MM.1S (cell line): ENCODE data around the gene HTRA3.
"Not testable (repeated sequence)": the region's sequence is repeated elsewhere in the genome, so short reads cannot be mapped to it uniquely, and the experiment has no call there.

Experiments
- DNase-seq: peaks from one replicate; pipeline ENCODE4 v3.0.0-alpha.2; 2015
- H2AFZ ChIP-seq: fragments of 300-600 bp; sonication (generic); 2 replicates; pipeline ENCODE4 v1.6.0; 2016; ENCODE audit warnings: antibody characterized with exemption, low read length
- H3F3A ChIP-seq: fragments of 300-600 bp; sonication (generic); 2 replicates; pipeline ENCODE4 v1.6.1; 2016; ENCODE audit warnings: mild to moderate bottlenecking, antibody characterized with exemption, low read length, moderate library complexity, mixed read lengths; ENCODE audit not compliant: insufficient read depth
- H3K27ac ChIP-seq: fragments of 300-600 bp; sonication (generic); 2 replicates; pipeline ENCODE4 v1.5.1; 2016; ENCODE audit warnings: mild to moderate bottlenecking, low read length
- H3K27me3 ChIP-seq: fragments of 300-600 bp; sonication (generic); replicated peaks from 2 replicates; pipeline ENCODE4 v1.6.0; 2016; ENCODE audit warnings: low read length; ENCODE audit not compliant: insufficient read depth
- H3K36me3 ChIP-seq: fragments of 300-600 bp; sonication (generic); replicated peaks from 2 replicates; pipeline ENCODE4 v1.6.1; 2016; ENCODE audit warnings: mild to moderate bottlenecking, low read length, mixed read lengths; ENCODE audit not compliant: insufficient read depth
- H3K4me1 ChIP-seq: fragments of 300-600 bp; sonication (generic); 2 replicates; pipeline ENCODE4 v1.6.1; 2016; ENCODE audit warnings: low read length, mixed read lengths
- H3K4me2 ChIP-seq: fragments of 300-600 bp; sonication (generic); 2 replicates; pipeline ENCODE4 v1.6.0; 2016; ENCODE audit warnings: low read depth, low read length
- H3K4me3 ChIP-seq: fragments of 300-600 bp; sonication (generic); 2 replicates; pipeline ENCODE4 v1.5.1; 2016; ENCODE audit warnings: low read length, mixed read lengths
- H3K79me2 ChIP-seq: fragments of 300-600 bp; sonication (generic); 2 replicates; pipeline ENCODE4 v1.6.1; 2016; ENCODE audit warnings: mixed run types, low read length, mixed read lengths
- H3K9ac ChIP-seq: fragments of 300-600 bp; sonication (generic); 2 replicates; pipeline ENCODE4 v1.6.1; 2016; ENCODE audit warnings: low read length, mixed read lengths
- H3K9me2 ChIP-seq: fragments of 300-600 bp; sonication (generic); replicated peaks from 2 replicates; pipeline ENCODE4 v1.6.1; 2016; ENCODE audit warnings: mild to moderate bottlenecking, low read length, mixed read lengths; ENCODE audit not compliant: insufficient read depth
- H3K9me3 ChIP-seq: fragments of 300-600 bp; sonication (generic); replicated peaks from 2 replicates; pipeline ENCODE4 v1.6.1; 2016; ENCODE audit warnings: mild to moderate bottlenecking, low read length, mixed read lengths; ENCODE audit not compliant: insufficient read depth
- H4K20me1 ChIP-seq: fragments of 300-600 bp; sonication (generic); 2 replicates; pipeline ENCODE4 v1.6.1; 2016; ENCODE audit warnings: mild to moderate bottlenecking, low read length, moderate library complexity, mixed read lengths; ENCODE audit not compliant: insufficient read depth
- EZH2 ChIP-seq: fragments of 300-600 bp; sonication (generic); optimal IDR thresholded peaks from 2 replicates; pipeline ENCODE3; 2017; ENCODE audit warnings: low read depth, mild to moderate bottlenecking, antibody characterized with exemption, low read length, mixed read lengths
- EZH2phosphoT487 ChIP-seq: fragments of 300-600 bp; sonication (generic); IDR thresholded peaks from 2 replicates; pipeline ENCODE4 v1.6.1; 2018; ENCODE audit warnings: antibody characterized with exemption, low read length
- TF ChIP-seq, protein P1 (sequence below): fragments of 300-600 bp; sonication (generic); IDR thresholded peaks from 2 replicates; pipeline ENCODE4 v1.5.1; 2016; ENCODE audit warnings: antibody characterized with exemption, low read length, mixed read lengths

The HTRA3 gene

DNA sequence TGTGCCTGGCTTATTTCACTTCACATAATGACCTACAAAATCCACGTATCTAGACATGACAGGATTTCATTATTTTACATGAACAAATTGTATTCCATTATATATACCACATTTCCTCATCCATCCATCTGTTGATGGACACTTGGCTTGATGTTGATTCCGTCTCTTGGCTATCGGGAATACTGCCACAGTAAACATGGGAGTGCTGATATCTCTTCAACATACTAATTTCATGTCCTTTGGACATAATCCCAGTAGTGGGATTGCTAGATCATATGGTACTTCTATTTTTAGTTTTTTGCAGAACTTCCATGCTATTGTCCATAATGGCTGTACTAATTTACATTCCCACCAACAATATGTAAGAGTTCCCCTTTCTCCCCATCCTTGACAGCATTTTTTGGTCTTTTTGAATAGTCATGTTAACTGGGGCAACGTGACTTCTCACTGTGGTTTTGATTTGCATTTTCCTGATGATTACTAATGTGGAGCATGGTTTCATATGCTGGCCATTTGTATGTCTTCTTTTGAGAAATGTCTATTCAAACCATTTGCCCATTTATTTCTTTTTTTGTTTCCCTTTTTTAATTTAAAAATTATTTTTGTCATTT is 68.9 kb downstream of the HTRA3 start:
- H3K9me2 ChIP-seq, result no peaks in the 10 kb centered on the region
- no peak for DNase-seq

DNA sequence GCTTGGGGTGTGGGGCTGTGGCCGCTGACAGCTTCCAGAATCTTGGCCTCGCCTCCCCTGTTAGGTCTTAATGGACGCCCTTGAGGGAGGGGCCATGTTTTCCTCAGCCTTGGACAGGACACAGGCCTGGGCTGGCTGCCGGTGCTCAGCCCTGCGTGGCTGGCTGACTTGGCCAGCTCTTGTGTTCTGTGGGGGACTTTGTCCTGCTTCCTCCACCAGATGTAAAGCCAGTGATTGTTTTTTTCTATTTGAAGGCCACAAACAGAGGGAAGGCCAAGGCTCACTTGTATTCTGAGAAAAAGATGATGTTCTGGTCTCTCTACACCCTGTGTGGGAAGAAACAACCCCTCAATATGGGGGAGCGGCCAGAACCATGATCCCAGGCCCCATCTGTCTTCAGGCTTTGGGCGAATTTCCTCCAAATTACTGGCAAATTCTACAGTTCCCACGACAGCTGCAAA is 71.3 kb downstream of the HTRA3 start:
- Histone ChIP-seq H3K27ac (no peak overlapping the region), H3K9me3 (no peaks in the 10 kb centered on the region), H3K4me1 (no peaks in the 10 kb centered on the region), H4K20me1 (no peaks in the 10 kb centered on the region), H3K79me2 (no peaks in the 10 kb centered on the region), H3K9me2 (no peaks in the 10 kb centered on the region), H3K4me2 (no peak overlapping the region), H3K9ac (no peak overlapping the region), H2AFZ (no peak overlapping the region), H3K36me3 (no peaks in the 10 kb centered on the region), H3K4me3 (no peak overlapping the region), H3F3A (no peaks in the 10 kb centered on the region), H3K27me3 (peaks cover 92% of the 10 kb centered on the region)
- DNase-seq, result no peak
- TF ChIP-seq EZH2phosphoT487, result no peak

More for the DNA sequence above, 68.9 kb downstream of the HTRA3 start:
- H3K27ac ChIP-seq, result no peak overlapping the region
- H3F3A ChIP-seq, result no peaks in the 10 kb centered on the region
- H3K9me3 ChIP-seq, result no peaks in the 10 kb centered on the region
- H2AFZ ChIP-seq, result no peak overlapping the region
- no peak overlapping the region for H3K4me2 ChIP-seq
- H3K36me3 ChIP-seq, result no peaks in the 10 kb centered on the region
- no peaks in the 10 kb centered on the region for H3K79me2 ChIP-seq
- H3K4me1 ChIP-seq, result no peaks in the 10 kb centered on the region
- H3K9ac ChIP-seq, result no peak overlapping the region
- no peak overlapping the region for H3K4me3 ChIP-seq
- no peaks in the 10 kb centered on the region for H4K20me1 ChIP-seq
- TF ChIP-seq EZH2phosphoT487, result no peak
- TF ChIP-seq, protein P1, sequence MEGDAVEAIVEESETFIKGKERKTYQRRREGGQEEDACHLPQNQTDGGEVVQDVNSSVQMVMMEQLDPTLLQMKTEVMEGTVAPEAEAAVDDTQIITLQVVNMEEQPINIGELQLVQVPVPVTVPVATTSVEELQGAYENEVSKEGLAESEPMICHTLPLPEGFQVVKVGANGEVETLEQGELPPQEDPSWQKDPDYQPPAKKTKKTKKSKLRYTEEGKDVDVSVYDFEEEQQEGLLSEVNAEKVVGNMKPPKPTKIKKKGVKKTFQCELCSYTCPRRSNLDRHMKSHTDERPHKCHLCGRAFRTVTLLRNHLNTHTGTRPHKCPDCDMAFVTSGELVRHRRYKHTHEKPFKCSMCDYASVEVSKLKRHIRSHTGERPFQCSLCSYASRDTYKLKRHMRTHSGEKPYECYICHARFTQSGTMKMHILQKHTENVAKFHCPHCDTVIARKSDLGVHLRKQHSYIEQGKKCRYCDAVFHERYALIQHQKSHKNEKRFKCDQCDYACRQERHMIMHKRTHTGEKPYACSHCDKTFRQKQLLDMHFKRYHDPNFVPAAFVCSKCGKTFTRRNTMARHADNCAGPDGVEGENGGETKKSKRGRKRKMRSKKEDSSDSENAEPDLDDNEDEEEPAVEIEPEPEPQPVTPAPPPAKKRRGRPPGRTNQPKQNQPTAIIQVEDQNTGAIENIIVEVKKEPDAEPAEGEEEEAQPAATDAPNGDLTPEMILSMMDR, result no peak
- TF ChIP-seq EZH2, result no peak
- peaks cover 88% of the 10 kb centered on the region for H3K27me3 ChIP-seq

DNA sequence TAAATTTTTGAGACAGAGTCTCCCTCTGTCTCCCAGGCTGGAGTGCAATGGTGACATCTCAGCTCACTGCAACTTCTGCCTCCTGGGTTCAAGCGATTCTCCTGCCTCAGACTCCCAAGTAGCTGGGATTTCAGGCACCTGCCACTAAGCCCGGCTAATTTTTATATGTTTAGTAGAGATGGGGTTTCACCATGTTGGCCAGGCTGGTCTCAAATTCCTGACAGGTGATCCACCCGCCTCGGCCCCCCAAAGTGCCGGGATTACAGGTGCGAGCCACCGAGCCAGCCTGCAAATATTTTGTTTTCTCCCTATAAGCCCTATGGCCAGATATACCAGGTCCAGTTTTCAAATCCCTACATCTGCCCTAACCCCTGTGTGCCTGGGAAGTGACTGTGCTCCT is 71.7 kb downstream of the HTRA3 start:
- DNase-seq, H2AFZ ChIP-seq, H3F3A ChIP-seq, H3K79me2 ChIP-seq, H4K20me1 ChIP-seq, H3K4me3 ChIP-seq, H3K4me2 ChIP-seq, H3K9me2 ChIP-seq, H3K36me3 ChIP-seq, H3K4me1 ChIP-seq, H3K9me3 ChIP-seq, H3K27ac ChIP-seq, H3K9ac ChIP-seq: not testable (repeated sequence)
- H3K27me3 ChIP-seq, result peaks cover 92% of the 10 kb centered on the region

DNA sequence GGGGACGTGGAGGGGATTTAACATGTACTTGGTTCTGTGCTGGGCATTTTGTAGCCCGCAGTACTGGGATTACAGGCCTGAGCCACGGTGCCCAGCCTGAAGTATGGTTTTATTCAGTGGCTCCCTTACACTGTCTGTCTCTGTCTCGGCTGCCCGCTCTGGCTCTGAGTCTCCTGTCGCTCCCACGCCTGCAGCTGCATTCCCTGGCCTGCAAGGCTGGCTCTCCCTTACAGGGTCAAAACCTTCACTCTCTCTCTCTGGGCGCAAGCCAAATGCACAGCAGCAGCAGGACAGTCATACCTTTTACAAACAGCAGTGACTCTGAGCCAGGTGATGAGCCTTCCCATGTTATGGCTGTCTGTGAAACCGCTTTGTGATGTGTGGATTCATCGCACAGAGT is 72.1 kb downstream of the HTRA3 start:
- no peak for DNase-seq
- no peaks in the 10 kb centered on the region for H3K4me1 ChIP-seq
- H3K4me2 ChIP-seq, result no peak overlapping the region
- no peaks in the 10 kb centered on the region for H4K20me1 ChIP-seq
- H3K9ac ChIP-seq, result no peak overlapping the region
- H3K27ac ChIP-seq, result no peak overlapping the region
- TF ChIP-seq, protein P1, result no peak
- TF ChIP-seq EZH2phosphoT487, result no peak
- no peak for TF ChIP-seq EZH2
- no peaks in the 10 kb centered on the region for H3K79me2 ChIP-seq
- peaks cover 91% of the 10 kb centered on the region for H3K27me3 ChIP-seq
- no peak overlapping the region for H3K4me3 ChIP-seq
- no peaks in the 10 kb centered on the region for H3F3A ChIP-seq
- no peaks in the 10 kb centered on the region for H3K36me3 ChIP-seq
- H2AFZ ChIP-seq, result no peak overlapping the region
- no peaks in the 10 kb centered on the region for H3K9me3 ChIP-seq
- H3K9me2 ChIP-seq, result no peaks in the 10 kb centered on the region
